Body of pancreas (tissue), 4 donors: Measurements from ENCODE around the gene ITPR2.

ENCODE experiments used
- POLR2A ChIP-seq, 3 donors: fragments of 450-650 bp; IDR thresholded peaks; one replicate each; pipeline ENCODE4 v1.6.1; 2016; ENCODE audit warnings: antibody characterized with exemption in 3 of 3, mild to moderate bottlenecking in 2 of 3
- TF ChIP-seq, protein P1 (sequence below), 7 experiments: fragments of 450-650 bp in 4 of 7; fragments of 200-600 bp in 3 of 7; sonication (generic) in 3 of 7; IDR thresholded peaks; one replicate each; pipeline ENCODE4 v1.5.1; 2016 to 2019; ENCODE audit warnings: antibody characterized with exemption in 7 of 7

DNA sequence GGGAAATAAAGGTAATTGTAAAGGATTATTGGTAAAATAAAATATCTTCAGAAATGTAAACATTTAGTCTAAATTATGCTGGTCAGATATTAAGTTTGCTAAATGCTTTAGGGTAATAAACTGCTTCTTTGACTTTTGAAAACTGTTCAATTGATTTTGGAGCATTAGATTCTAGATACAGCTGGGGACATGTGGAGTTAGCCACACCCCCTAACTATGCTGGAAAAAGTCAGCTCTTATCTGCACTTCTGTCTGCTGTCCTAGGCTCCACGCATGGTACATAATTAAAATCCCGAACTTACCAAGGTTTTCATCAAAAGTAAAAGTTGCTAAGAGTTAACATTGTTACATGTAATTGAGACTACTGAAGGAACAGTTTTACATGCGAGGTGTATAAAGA lies 78.8 kb downstream of the ITPR2 start:
- TF ChIP-seq, protein P1, sequence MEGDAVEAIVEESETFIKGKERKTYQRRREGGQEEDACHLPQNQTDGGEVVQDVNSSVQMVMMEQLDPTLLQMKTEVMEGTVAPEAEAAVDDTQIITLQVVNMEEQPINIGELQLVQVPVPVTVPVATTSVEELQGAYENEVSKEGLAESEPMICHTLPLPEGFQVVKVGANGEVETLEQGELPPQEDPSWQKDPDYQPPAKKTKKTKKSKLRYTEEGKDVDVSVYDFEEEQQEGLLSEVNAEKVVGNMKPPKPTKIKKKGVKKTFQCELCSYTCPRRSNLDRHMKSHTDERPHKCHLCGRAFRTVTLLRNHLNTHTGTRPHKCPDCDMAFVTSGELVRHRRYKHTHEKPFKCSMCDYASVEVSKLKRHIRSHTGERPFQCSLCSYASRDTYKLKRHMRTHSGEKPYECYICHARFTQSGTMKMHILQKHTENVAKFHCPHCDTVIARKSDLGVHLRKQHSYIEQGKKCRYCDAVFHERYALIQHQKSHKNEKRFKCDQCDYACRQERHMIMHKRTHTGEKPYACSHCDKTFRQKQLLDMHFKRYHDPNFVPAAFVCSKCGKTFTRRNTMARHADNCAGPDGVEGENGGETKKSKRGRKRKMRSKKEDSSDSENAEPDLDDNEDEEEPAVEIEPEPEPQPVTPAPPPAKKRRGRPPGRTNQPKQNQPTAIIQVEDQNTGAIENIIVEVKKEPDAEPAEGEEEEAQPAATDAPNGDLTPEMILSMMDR (IDR thresholded peaks at IDR 0.05): no peak
- no peak for TF ChIP-seq POLR2A (IDR thresholded peaks at IDR 0.05)
